Ovary (tissue), 3 donors: Measurements from ENCODE around the gene TCTN2.

Source experiments
- CTCF ChIP-seq, 3 donors: fragments of 450-650 bp in 2 of 3; fragments of 200-600 bp in 1 of 3; IDR thresholded peaks; one replicate each; pipeline versions ENCODE4 v1.5.1 to v1.8.0; 2016 to 2022; ENCODE audit warnings: antibody characterized with exemption in 3 of 3, mild to moderate bottlenecking in 1 of 3
- EP300 ChIP-seq: sonication (generic); formaldehyde crosslinking; IDR thresholded peaks from one replicate; pipeline ENCODE4 v1.6.1; 2017; ENCODE audit warnings: antibody characterized with exemption
- donor health status: DM: no; HTN: no; CAD: no.

- TF ChIP-seq EP300 (no peak), CTCF (IDR thresholded peaks at IDR 0.05) (no peak)
These were observed 57.0 kb downstream of the TCTN2 start for GRCh38 chr12:123727878-123728277.
